ENCODE data around the gene ACTG2. TPM values are rescaled to one million over a fixed set of nuclear protein-coding genes. Genes with fewer than 3 reads are reported as not detected.

Gene ACTG2
- polyA plus RNA-seq, 3 donors = not detected

- DNase-seq = no peak
- Mint-ChIP-seq H3K9me3 (no peaks in the 10 kb centered on the region), H3K27ac (no peak overlapping the region), H3K36me3 (no peaks in the 10 kb centered on the region), H3K4me3 (no peak overlapping the region), H3K27me3 (ENCODE audit: low read depth in 3 of 3) (peaks cover 1 to 5% (median 3%) of the 10 kb centered on the region in 3 donors), H3K4me1 (peaks cover 19% of the 10 kb centered on the region)
- Histone ChIP-seq H3K36me3 (replicated peaks in 1 of 2; ENCODE audit: control insufficient read depth in 1 of 2, insufficient read depth in 2 of 2, low read length in 2 of 2) (no peaks in the 10 kb centered on the region), H3K4me3 (replicated peaks in 1 of 3; ENCODE audit: low read depth in 2 of 3, low read length in 3 of 3) (no peak overlapping the region), H3K79me2 (ENCODE audit: insufficient read depth, low read length) (no peaks in the 10 kb centered on the region), H3K9ac (ENCODE audit: insufficient read depth, low read length, poor library complexity, severe bottlenecking) (no peak overlapping the region), H3K4me1 (ENCODE audit: control insufficient read depth in 1 of 2, insufficient read depth in 2 of 2, low read length in 2 of 2) (peaks cover 6 to 10% of the 10 kb centered on the region in 2 donors), H3K9me3 (replicated peaks in 1 of 2; ENCODE audit: control insufficient read depth in 1 of 2, insufficient read depth in 1 of 2, low read length in 2 of 2) (no peaks in the 10 kb centered on the region), H3K4me2 (replicated peaks; ENCODE audit: extremely low read depth, low read length, poor library complexity, severe bottlenecking) (no peak overlapping the region), H4K20me1 (ENCODE audit: insufficient read depth, low read length) (no peaks in the 10 kb centered on the region), H3K27ac (ENCODE audit: low read depth in 1 of 2, low read length in 2 of 2) (no peak overlapping the region), H3K27me3 (ENCODE audit: control insufficient read depth in 2 of 2, insufficient read depth in 2 of 2, low read length in 2 of 2) (no peaks in the 10 kb centered on the region), H2AFZ (ENCODE audit: insufficient read depth, low read depth, low read length, poor library complexity, severe bottlenecking) (no peak overlapping the region)
- WGBS (ENCODE audit: insufficient coverage) = 60% methylated on average over 2 of the region's 6 CpGs
- intact Hi-C loops (cut with micrococcal nuclease) = no loop called here
- no peak for TF ChIP-seq CTCF (IDR thresholded peaks at IDR 0.05)
Observed at GRCh38 chr2:73897934-73898333, 5.1 kb downstream of the ACTG2 start.

GRCh38 chr2:73899801-73900336 is 7.1 kb downstream of the ACTG2 start:
- Histone ChIP-seq H3K27me3 (ENCODE audit: control insufficient read depth in 2 of 2, insufficient read depth in 2 of 2, low read length in 2 of 2) (no peaks in the 10 kb centered on the region), H3K79me2 (ENCODE audit: insufficient read depth, low read length) (no peaks in the 10 kb centered on the region), H2AFZ (ENCODE audit: insufficient read depth, low read depth, low read length, poor library complexity, severe bottlenecking) (no peak overlapping the region), H3K4me3 (replicated peaks in 1 of 3; ENCODE audit: low read depth in 2 of 3, low read length in 3 of 3) (no peak overlapping the region), H3K27ac (ENCODE audit: low read depth in 1 of 2, low read length in 2 of 2) (no peak overlapping the region), H3K4me1 (ENCODE audit: control insufficient read depth in 1 of 2, insufficient read depth in 2 of 2, low read length in 2 of 2) (peaks cover 6 to 10% of the 10 kb centered on the region in 2 donors), H3K9ac (ENCODE audit: insufficient read depth, low read length, poor library complexity, severe bottlenecking) (no peak overlapping the region), H3K9me3 (replicated peaks in 1 of 2; ENCODE audit: control insufficient read depth in 1 of 2, insufficient read depth in 1 of 2, low read length in 2 of 2) (no peaks in the 10 kb centered on the region), H4K20me1 (ENCODE audit: insufficient read depth, low read length) (no peaks in the 10 kb centered on the region), H3K36me3 (replicated peaks in 1 of 2; ENCODE audit: control insufficient read depth in 1 of 2, insufficient read depth in 2 of 2, low read length in 2 of 2) (no peaks in the 10 kb centered on the region), H3K4me2 (replicated peaks; ENCODE audit: extremely low read depth, low read length, poor library complexity, severe bottlenecking) (no peak overlapping the region)
- no peak for DNase-seq
- no peaks in the 10 kb centered on the region for H3K36me3 Mint-ChIP-seq
- no peak for TF ChIP-seq CTCF (IDR thresholded peaks at IDR 0.05)
- H3K4me3 Mint-ChIP-seq = no peak overlapping the region
- peaks cover 16% of the 10 kb centered on the region for H3K4me1 Mint-ChIP-seq
- H3K9me3 Mint-ChIP-seq = no peaks in the 10 kb centered on the region
- no peak overlapping the region for H3K27ac Mint-ChIP-seq
- 96% methylated on average over 6 of the region's 8 CpGs for WGBS (ENCODE audit: insufficient coverage)
- H3K27me3 Mint-ChIP-seq (ENCODE audit: low read depth in 3 of 3) = peaks cover 1 to 5% (median 3%) of the 10 kb centered on the region in 3 donors
- intact Hi-C loops (cut with micrococcal nuclease) = no loop called here

Measured in CD14-positive monocyte (primary cell).